Choroid plexus epithelial cell (primary cell): Measurements from ENCODE around the gene STRIP1.

ENCODE experiments used
- DNase-seq: peaks from one replicate; pipeline ENCODE4 v3.0.0-alpha.2; 2010; ENCODE audit warnings: low read depth
- H3K4me3 ChIP-seq: 2 replicates; pipeline ENCODE4 v1.5.1; 2011; ENCODE audit warnings: low read depth, mild to moderate bottlenecking, control low read depth, low read length, moderate library complexity
- CTCF ChIP-seq: conservative IDR thresholded peaks from 2 replicates; pipeline ENCODE4 v1.5.1; 2011; ENCODE audit warnings: low read depth, mild to moderate bottlenecking, control low read depth, inconsistent platforms, low read length, moderate library complexity

Gene STRIP1

DNA sequence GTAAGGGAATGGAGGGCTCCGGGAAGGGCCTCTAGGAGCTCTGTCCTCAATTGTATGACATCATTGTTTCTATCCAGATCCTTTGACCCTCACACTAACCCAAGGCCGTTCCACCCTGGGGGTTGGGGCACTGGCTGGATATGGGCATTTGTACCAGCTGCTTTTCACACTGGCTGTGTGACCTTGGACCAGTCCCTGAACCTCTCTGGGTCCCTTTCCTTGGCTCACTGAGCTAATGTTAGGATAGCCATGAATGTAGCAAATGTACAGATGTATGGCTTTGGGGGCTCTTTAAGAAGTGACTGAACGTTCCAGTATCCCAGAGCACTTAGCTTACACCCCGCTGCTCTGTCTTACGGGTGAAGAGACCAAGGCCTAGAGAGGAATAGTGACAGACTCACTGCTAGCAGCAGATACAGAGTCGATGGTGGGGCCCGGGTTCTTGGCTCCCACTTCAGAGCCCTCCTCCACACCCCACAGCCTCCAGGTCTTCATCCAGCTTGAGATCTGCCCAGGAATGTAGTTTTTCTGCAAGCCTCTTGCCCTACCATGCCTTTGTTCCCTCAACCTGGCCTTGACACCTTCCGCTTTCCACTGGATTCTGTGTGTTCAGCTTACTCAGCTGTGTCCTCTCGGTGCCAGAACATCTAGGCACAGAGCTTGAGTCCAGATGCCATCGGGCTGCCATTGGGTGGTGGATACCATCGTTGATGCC is 63.2 kb downstream of the STRIP1 start:
- no peak for TF ChIP-seq CTCF
- no peak overlapping the region for H3K4me3 ChIP-seq
- DNase-seq: no peak

DNA sequence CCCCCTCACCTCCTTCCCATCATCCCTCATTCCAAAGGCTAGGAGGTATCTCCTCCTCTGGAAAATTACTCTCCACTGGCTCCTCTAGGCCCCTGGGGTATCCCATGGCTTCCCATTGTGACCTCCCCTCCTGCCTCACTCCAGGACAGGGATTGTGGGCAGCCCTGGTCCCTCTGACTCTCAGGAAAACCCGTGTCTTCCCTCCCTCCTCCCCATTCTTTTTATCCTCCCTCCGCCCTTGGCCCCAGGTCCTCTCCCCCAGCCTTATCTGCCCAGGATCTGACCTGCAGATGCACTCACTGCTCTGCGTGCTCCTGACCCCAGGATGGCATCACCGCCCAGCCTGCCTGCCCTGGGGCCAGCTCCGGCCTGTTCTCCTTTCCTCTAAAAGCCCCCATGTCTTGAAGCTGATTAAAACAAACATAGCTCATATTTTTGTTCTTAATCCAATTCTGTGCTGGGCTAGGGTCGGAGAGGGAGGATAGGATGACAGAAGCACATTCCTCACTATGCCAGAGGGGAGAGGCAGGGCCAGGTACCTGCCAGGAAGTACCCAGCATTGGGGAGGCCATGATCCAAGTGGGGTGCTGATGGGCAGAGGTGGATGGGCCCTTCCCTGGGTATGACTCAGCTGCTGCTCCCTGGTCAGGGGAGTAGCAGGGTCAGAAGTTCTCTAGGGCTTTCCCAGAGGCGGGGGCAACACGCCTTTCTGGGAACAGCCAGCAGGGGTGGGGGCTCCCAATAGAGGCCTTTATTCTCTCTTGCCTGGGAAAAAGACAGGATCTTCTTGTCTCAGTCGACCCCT is 64.0 kb downstream of the STRIP1 start:
- no peak for TF ChIP-seq CTCF
- no peak for DNase-seq
- H3K4me3 ChIP-seq: no peak overlapping the region

GRCh38 chr1:110100335-110100734 is 65.9 kb downstream of the STRIP1 start:
- H3K4me3 ChIP-seq: no peak overlapping the region
- TF ChIP-seq CTCF: no peak
- no peak for DNase-seq

GRCh38 chr1:110102081-110102480 is 67.7 kb downstream of the STRIP1 start:
- TF ChIP-seq CTCF: no peak
- DNase-seq: peak; percentile 32
- no peak overlapping the region for H3K4me3 ChIP-seq
